HepG2 (cell line): ENCODE data around the gene TBCE. TPM values are rescaled to one million over a fixed set of nuclear protein-coding genes. Genes with fewer than 3 reads are reported as not detected.

ENCODE experiments used
- FLYWCH1 ChIP-seq: sonication (generic); formaldehyde crosslinking; IDR thresholded peaks from 2 replicates; pipeline ENCODE4 v1.8.1; 2023; ENCODE audit warnings: mild to moderate bottlenecking, missing genetic modification reagents
- GMEB2 ChIP-seq: IDR thresholded peaks from 2 replicates; pipeline ENCODE4 v1.6.1; 2016; ENCODE audit warnings: missing biosample characterization, missing genetic modification reagents, low read depth
- MED8 ChIP-seq: sonication (generic); formaldehyde crosslinking; IDR thresholded peaks from 2 replicates; pipeline ENCODE4 v1.8.1; 2023; ENCODE audit warnings: mild to moderate bottlenecking, missing genetic modification reagents; ENCODE audit not compliant: insufficient replicate concordance
- PRDM4 ChIP-seq: sonication (generic); formaldehyde crosslinking; IDR thresholded peaks from 2 replicates; pipeline ENCODE4 v1.9.0; 2021; ENCODE audit warnings: missing genetic modification reagents, borderline replicate concordance
- RARA ChIP-seq: IDR thresholded peaks from 2 replicates; pipeline ENCODE4 v1.6.1; 2016; ENCODE audit warnings: missing genetic modification reagents, missing compliant biosample characterization
- THAP8 ChIP-seq: sonication (generic); formaldehyde crosslinking; IDR thresholded peaks from 2 replicates; pipeline ENCODE4 v1.5.1; 2020; ENCODE audit warnings: missing genetic modification reagents, mild to moderate bottlenecking, borderline replicate concordance
- ZBTB2 ChIP-seq: sonication (generic); formaldehyde crosslinking; IDR thresholded peaks from 2 replicates; pipeline ENCODE4 v1.8.0; 2022; ENCODE audit warnings: low read depth, missing genetic modification reagents
- ZNF18 ChIP-seq: sonication (generic); formaldehyde crosslinking; IDR thresholded peaks from 2 replicates; pipeline ENCODE4 v1.8.0; 2022; ENCODE audit warnings: mild to moderate bottlenecking, missing genetic modification reagents; ENCODE audit not compliant: insufficient replicate concordance
- ZNF230 ChIP-seq: sonication (generic); formaldehyde crosslinking; IDR thresholded peaks from 2 replicates; pipeline ENCODE4 v1.4.0; 2020; ENCODE audit warnings: mild to moderate bottlenecking, missing genetic modification reagents
- ZNF256 ChIP-seq: sonication (generic); formaldehyde crosslinking; conservative IDR thresholded peaks from 2 replicates; pipeline ENCODE4 v1.4.0; 2020; ENCODE audit warnings: missing genetic modification reagents
- ZNF513 ChIP-seq: sonication (generic); formaldehyde crosslinking; conservative IDR thresholded peaks from 2 replicates; pipeline ENCODE4 v1.5.0; 2020; ENCODE audit warnings: missing genetic modification reagents
- ZNF710 ChIP-seq: sonication (generic); formaldehyde crosslinking; IDR thresholded peaks from 2 replicates; pipeline ENCODE4 v1.5.0; 2020; ENCODE audit warnings: mild to moderate bottlenecking, missing genetic modification reagents, borderline replicate concordance
- ZNF713 ChIP-seq: sonication (generic); formaldehyde crosslinking; IDR thresholded peaks from 2 replicates; pipeline ENCODE4 v1.4.0; 2020; ENCODE audit warnings: mild to moderate bottlenecking, missing genetic modification reagents
- ZNF740 ChIP-seq: sonication (generic); formaldehyde crosslinking; IDR thresholded peaks from 2 replicates; pipeline ENCODE4 v1.4.0; 2020; ENCODE audit warnings: missing genetic modification reagents
- polyA plus RNA-seq, 8 experiments: library from polyadenylated mRNA; depleted of rRNA in 3 of 8; stranded (reverse) in 7 of 8; unstranded in 1 of 8; fragments of >200 nt; fragmentation: Illumina TruSeq in 4 of 8; extraction: Trizol in 4 of 8; gene quantifications; 2 replicates each; pipeline versions ENCODE4 v1.2.1 to v1.2.3, GENCODE V29; 2011 to 2016; ENCODE audit warnings: low read depth in 4 of 8, missing spikeins in 1 of 8, mixed read lengths in 1 of 8; ENCODE audit not compliant: insufficient read depth in 1 of 8
- total RNA-seq, 5 experiments: library from RNA; depleted of rRNA; stranded (reverse); fragments of >200 nt; fragmentation: Illumina TruSeq; extraction: Trizol; gene quantifications; 2 replicates each; pipeline ENCODE4 v1.2.3, GENCODE V29; 2016; ENCODE audit warnings: low read depth in 1 of 5

TBCE gene
- total and polyA plus RNA-seq, 2 of the 13 experiments (the other 11 are each of a cell fraction or from before 2014, with no cell fraction given): 25.6 to 31.1 TPM

GRCh38 chr1:235411489-235412486, 44.6 kb downstream of the TBCE start (continued):
- TF ChIP-seq ZNF710 (peak; percentile 21; the same call in 1 of the 2 replicates), ZNF513 (CRISPR knock-in tag) (no peak), THAP8 (CRISPR knock-in tag) (no peak), ZNF713 (no peak), ZNF18 (CRISPR knock-in tag) (no peak), MED8 (no peak), ZNF256 (CRISPR knock-in tag) (no peak), ZNF740 (CRISPR knock-in tag) (no peak), GMEB2 (CRISPR knock-in tag) (no peak), FLYWCH1 (no peak), ZBTB2 (CRISPR knock-in tag) (no peak), RARA (peak; percentile 94), PRDM4 (CRISPR knock-in tag) (no peak), ZNF230 (no peak)
